H1 (cell line): ENCODE results near the gene BSN. TPM values are rescaled to one million over a fixed set of nuclear protein-coding genes. Genes with fewer than 3 reads are reported as not detected.

Experiments used
- ASH2L ChIP-seq: fragments of 200-600, 300-600 bp; sonication (generic); IDR thresholded peaks from one replicate; pipeline ENCODE4 v1.7.1; 2017; ENCODE audit warnings: low read length
- CEBPB ChIP-seq: IDR thresholded peaks from 2 replicates; pipeline ENCODE4 v1.6.1; 2012; ENCODE audit warnings: low read depth, low read length
- FOSL1 ChIP-seq: IDR thresholded peaks from 2 replicates; pipeline ENCODE4 v1.6.1; 2011; ENCODE audit warnings: mild to moderate bottlenecking, low read depth, low read length, moderate library complexity; ENCODE audit not compliant: insufficient read depth
- polyA plus RNA-seq, 7 experiments: library from polyadenylated mRNA; depleted of rRNA in 3 of 7; stranded (reverse) in 5 of 7; unstranded in 2 of 7; fragments of >200 nt in 5 of 7; fragments of 200-250 nt in 2 of 7; gene quantifications; 1 replicate in 5 of 7; 2 replicates in 1 of 7; 4 replicates in 1 of 7; pipeline versions ENCODE4 v1.2.1 to v1.2.3, GENCODE V29; 2011 to 2013; ENCODE audit warnings: missing spikeins in 2 of 7, mixed read lengths in 2 of 7
- total RNA-seq: library from RNA; stranded (reverse); fragmentation: NEBNext Ultra II Directional; extraction: Animal tissue kit (Norgen Biotek cat#: 25700); gene quantifications from 2 replicates; pipeline ENCODE4 v1.2.1, GENCODE V29; 2021

BSN gene
- total and polyA plus RNA-seq, 2 of the 8 experiments (the other 6 are each of a cell fraction or from before 2014, with no cell fraction given), result 0.60 to 3.0 TPM

DNA sequence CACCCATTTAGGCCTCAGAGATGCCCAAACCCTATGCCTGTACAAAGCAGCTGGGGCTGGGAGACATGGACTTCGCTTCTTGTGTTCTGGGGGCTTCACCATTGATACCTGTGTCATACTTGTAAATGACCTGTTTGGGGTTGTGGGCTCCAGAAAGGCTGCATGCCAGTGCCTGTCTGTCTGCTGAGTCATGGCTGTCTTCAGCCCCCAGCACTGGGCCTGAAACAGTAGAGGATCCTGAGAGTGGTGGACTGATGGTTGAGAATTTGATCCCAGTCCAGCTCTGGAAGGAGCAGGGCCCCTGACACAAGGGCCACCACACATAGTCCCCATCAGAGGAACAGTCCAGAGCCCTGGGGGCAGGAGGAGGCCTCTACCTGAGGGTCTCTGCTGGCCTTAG lies 95.3 kb downstream of the BSN start (continued):
- TF ChIP-seq ASH2L (no peak), FOSL1 (no peak), CEBPB (no peak)
